Raji (cell line): ENCODE measurements around the gene MYO16.

Experiments used
- POLR2A ChIP-seq: IDR thresholded peaks from 2 replicates; pipeline ENCODE4 v1.6.1; 2011; ENCODE audit warnings: low read depth, low read length, control low read depth; ENCODE audit not compliant: insufficient read depth

MYO16 gene

DNA sequence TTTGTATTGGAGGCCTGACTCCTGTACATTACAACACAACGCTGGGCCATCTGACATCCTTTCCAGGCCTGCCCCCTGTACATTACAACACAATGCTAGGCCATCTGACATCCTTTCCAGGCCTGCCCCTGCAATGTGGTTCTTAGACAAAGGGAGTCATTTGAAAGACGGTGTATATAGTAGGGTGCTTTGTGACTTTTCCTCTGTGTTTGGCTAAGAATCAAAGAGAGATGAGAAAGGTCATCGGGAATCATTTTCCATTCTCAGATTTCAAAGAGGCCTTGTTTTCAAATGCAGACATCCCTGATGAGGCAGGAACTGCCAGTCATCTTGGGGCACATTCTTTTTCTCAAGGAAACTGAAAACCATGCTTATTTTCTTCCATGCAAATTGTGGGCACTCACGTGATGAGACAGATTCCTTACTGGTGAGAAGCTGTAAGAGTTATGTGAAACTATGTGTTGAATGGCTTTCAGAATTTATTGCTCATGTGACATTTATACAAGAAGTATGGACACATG, 551.6 kb downstream of the MYO16 start:
- no peak for TF ChIP-seq POLR2A

- no peak for TF ChIP-seq POLR2A
Measured at GRCh38 chr13:109182777-109183465, 553.5 kb downstream of the MYO16 start.

DNA sequence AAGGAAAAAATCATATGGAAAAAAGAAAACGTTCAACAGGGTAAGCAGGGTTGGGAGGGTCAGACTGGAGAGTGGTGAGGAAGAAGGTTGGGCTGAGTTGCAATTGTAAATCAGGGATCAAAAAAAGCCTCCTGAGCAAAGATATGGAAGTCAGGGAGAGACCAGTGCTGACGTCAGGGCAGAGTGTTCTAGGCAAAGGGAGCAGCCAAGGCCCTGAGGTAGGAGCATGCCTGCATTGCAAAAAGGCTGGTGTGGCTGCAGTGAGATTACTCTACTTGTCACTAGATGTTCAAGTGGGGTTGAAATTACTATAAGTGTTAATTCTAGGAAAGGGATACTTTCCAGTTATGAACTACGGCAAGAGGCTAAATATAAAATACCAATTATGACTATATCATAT, 562.0 kb downstream of the MYO16 start:
- TF ChIP-seq POLR2A = no peak

GRCh38 chr13:109192306-109192705, 562.9 kb downstream of the MYO16 start:
- no peak for TF ChIP-seq POLR2A

GRCh38 chr13:109196948-109197347, 567.5 kb downstream of the MYO16 start:
- TF ChIP-seq POLR2A = no peak

DNA sequence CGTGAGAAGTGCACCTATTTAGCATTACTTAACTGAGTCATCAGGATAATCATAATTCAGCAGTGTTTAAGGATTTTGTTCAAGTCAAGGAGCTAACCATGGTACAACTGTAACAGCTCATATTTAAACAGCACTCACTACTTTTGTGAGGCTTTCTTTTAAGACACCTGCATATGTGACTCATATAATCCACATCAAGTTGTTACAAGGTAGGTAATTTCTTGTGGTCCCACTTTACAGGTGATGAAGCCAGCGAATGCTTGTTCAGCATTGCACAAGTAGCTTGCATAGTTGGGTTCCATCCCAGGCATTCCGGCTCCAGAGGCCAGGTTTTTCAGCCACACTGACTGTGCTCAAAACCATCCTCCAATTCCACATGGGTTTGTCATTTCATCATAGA, 569.2 kb downstream of the MYO16 start:
- no peak for TF ChIP-seq POLR2A

DNA sequence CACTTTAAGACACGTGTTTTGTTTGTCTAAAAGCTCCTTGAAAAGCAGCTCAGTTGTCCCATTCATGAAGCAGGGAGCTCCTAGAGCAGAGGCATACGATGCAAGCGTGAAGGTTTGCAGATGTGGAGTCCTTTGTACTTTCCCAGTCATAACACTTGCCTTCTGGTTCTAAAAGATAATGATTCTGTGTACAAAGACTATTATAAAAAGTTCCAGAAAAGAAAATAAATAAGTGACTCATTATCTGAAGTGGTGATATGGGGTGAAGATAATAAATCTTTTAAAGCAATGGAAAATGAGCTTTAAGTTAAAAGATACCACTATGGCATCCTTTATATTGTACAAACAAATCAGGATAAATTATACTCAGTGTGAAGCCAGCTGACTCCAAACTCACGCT, 569.9 kb downstream of the MYO16 start:
- no peak for TF ChIP-seq POLR2A

- no peak for TF ChIP-seq POLR2A
Measured at GRCh38 chr13:109200556-109200955, 571.1 kb downstream of the MYO16 start.

GRCh38 chr13:109203587-109203986, 574.2 kb downstream of the MYO16 start:
- TF ChIP-seq POLR2A = no peak

GRCh38 chr13:109204252-109204651, 574.8 kb downstream of the MYO16 start:
- TF ChIP-seq POLR2A = no peak

GRCh38 chr13:109204657-109205056, 575.2 kb downstream of the MYO16 start:
- TF ChIP-seq POLR2A = no peak

DNA sequence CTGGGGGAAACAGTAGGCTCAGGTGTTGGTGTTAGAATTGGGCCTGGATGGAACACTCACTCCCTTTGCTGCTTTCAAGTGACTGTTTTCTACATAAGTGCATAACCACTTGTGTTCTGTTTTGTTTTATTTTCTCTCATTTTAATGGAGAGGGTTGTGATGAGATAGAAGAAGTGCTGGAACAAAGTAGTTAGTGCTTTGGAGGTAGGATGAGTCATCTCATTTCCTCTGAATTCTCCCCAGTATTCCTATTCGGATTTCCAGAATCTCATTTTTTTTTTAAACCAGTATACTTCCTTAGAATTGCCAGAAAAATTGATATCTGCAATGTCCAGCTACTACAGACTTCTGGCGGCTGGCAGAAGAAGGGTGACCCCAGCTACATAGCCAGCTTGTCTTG, 575.9 kb downstream of the MYO16 start:
- TF ChIP-seq POLR2A = no peak

GRCh38 chr13:109206616-109207015, 577.2 kb downstream of the MYO16 start:
- no peak for TF ChIP-seq POLR2A

GRCh38 chr13:109207622-109208021, 578.2 kb downstream of the MYO16 start:
- no peak for TF ChIP-seq POLR2A

GRCh38 chr13:109208522-109208921, 579.1 kb downstream of the MYO16 start:
- TF ChIP-seq POLR2A = no peak

- TF ChIP-seq POLR2A = no peak
Measured at GRCh38 chr13:109209526-109209925, 580.1 kb downstream of the MYO16 start.

- no peak for TF ChIP-seq POLR2A
Measured at GRCh38 chr13:109211616-109212015, 582.2 kb downstream of the MYO16 start.
